NCI-H1930 (cell line): ENCODE measurements around the gene RHOT1.

Experiments used
- DNase-seq, 2 experiments: peaks; one replicate each; lab custom pipeline; 2025; lab: John Stamatoyannopoulos, UW

RHOT1 gene

GRCh38 chr17:32269377-32269776 is 127.1 kb downstream of the RHOT1 start:
- DNase-seq, result no peak

GRCh38 chr17:32271844-32272243 is 129.5 kb downstream of the RHOT1 start:
- DNase-seq, result no peak

DNA sequence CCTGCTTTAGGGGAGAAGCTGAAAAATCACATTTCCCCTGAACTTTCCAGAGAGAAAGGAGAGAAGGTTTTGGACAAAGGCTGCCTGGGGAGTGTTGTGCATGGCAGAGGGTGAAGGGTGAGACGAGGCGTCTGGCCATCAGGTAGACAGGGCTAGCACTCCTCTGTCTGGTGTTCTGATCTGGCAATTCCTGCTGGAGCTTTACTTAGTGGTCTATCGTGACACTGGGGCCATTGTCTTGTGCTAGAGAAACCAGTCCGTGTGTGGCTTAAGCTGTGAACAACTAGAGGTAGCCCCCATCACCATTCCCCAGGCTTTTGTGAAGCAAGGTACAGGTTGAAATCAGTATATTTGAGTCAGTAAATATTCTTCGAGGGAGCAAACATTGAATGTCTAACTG is 131.8 kb downstream of the RHOT1 start:
- no peak for DNase-seq

- DNase-seq, result no peak
These were observed 132.3 kb downstream of the RHOT1 start for GRCh38 chr17:32274643-32275042.
